GM20000 (cell line): ENCODE measurements around the gene DPM3.

Source experiments
- DNase-seq: peaks from one replicate; pipeline ENCODE4 v3.0.0; 2012; ENCODE audit warnings: low spot score
- TF ChIP-seq, protein P1 (sequence below): IDR thresholded peaks from 2 replicates; pipeline ENCODE4 v1.5.1; 2012; ENCODE audit warnings: mild to moderate bottlenecking, control low read depth; ENCODE audit errors: extremely low read depth, missing control alignments

DPM3 gene

DNA sequence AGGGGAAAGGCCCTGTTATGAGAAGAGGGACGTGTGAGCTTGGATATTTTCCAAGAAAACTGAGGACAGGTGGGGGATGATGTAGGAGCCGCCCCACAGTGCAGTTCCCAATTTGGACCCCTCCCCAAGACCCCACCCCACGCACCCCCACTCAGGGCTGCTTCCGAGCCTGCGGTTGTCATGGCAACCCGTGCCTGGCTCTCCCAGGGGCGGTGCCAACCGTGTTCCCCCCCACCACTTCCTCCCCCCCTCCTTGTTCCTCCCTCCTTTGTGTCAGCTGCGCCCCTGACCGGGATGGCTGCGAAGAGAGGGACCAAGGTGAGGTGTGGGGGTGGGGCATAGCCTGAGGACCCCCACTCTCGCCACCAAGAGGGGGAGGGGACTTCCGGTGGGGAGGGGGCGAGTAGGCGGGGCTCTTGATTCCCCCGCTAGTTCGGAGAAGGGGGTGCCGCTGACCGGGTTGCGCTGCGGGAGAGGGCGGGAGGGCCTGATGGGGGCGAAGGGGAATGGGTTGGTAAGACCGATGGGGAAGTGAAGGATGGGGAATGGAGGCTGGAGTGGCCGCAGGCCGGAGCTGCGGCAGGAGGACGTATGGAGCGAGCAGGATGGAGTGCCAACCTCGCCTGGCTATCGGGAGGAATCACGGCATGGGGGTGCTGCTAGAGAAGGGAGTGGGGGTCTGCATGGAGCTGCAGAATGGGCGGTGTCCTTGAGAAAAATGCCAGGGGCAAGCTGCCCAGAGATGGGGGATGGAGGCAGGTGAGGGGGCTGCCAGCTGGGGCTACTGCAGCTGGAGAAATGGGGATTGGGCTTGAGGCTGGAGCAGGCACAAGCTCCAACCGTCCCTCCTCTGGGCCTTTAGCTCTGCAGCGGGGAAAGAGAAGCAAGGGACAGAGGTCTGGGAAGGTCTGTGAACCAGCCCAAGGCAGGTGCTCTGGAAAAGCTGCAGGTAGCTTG, 34.3 kb upstream of the DPM3 start:
- DNase-seq: peak; percentile 36
- TF ChIP-seq, protein P1, sequence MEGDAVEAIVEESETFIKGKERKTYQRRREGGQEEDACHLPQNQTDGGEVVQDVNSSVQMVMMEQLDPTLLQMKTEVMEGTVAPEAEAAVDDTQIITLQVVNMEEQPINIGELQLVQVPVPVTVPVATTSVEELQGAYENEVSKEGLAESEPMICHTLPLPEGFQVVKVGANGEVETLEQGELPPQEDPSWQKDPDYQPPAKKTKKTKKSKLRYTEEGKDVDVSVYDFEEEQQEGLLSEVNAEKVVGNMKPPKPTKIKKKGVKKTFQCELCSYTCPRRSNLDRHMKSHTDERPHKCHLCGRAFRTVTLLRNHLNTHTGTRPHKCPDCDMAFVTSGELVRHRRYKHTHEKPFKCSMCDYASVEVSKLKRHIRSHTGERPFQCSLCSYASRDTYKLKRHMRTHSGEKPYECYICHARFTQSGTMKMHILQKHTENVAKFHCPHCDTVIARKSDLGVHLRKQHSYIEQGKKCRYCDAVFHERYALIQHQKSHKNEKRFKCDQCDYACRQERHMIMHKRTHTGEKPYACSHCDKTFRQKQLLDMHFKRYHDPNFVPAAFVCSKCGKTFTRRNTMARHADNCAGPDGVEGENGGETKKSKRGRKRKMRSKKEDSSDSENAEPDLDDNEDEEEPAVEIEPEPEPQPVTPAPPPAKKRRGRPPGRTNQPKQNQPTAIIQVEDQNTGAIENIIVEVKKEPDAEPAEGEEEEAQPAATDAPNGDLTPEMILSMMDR: no peak

DNA sequence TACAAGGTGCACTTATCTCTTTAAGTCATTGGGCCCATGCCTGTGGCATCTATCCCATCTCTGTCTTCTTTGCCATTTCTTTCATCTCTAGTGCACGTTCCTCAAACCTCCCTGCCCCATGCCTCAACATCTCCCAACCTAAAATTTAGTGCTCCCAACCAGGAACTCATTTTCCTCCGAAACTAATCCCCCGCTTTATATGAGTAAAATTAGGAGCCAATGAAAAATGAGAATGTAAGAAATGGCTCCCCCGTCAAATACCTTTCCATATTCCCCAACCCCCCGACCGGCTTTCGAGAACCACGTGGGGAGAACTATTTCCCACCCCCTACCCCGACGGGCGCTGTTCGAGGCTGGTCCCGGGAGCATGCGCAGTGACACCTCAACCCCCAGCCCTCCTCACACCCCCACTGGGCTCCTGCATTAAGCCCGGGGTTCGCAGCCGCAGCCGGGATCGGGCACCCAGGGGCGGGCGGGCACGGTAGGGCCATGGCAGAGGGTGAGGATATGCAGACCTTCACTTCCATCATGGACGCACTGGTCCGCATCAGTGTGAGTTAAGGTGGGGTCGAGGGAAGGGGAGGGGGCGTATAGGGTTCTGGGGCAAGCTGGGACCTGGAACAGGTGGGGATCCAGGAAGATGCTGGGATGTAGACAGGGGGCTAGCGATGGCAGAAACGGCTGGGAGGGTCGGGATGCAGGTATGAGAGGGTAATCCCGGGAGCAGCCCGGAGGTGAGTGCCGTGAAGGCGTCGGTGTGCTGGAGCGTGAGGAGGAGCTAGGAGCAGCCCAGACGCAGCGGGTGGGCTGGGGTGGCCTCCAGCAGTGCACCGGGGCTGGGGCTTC, 33.4 kb upstream of the DPM3 start, which contains the start of gene TRIM46:
Gene TRIM46, plus strand, starts transcription at position 372 of the 846 bp plus-strand sequence. Its CDS starts 118 bp downstream, at position 490.
- peak; percentile 81 for DNase-seq
- TF ChIP-seq, protein P1: no peak

DNA sequence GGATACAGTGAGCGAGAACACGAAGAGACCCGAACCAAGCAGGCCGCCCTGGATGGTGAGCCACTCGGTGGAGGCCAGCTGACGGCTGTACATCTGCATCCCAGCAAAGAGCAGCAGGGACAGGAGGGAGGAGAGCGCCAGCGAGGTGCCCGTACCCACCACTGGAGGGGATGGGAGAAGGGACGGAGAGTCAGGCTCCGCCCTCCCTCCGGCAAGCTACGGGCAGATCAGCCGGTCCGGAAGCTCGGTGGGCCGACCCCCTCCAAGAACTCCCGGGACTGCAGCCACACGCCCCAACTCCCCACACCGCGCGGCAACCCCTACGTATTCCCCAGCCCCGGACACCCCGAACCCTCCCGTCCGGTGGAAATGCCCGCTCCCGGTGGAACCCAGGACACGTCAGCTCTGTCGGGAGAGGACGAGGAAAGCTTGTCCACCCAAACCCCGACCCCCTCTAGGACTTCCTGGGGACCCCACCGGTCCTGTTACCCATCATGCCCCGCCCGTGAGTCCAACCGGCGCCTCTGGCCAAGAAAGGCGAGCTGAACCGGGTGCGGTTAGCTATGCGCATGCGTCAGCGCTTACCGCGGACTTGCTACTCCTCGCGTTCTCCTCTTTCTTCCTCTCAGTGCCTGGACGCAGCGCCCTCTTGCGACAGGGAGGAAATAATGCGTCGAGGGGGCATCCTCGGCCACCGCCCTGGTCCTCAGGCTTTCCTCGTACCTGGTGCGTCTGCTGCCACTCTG, 32.6 kb upstream of the DPM3 start, which contains the start of gene KRTCAP2:
Gene KRTCAP2, minus strand, starts transcription at position 573 of the 746 bp plus-strand sequence. Its CDS starts 80 bp downstream, at position 493.
- DNase-seq: peak; percentile 97
- TF ChIP-seq, protein P1: peak; percentile 95

DNA sequence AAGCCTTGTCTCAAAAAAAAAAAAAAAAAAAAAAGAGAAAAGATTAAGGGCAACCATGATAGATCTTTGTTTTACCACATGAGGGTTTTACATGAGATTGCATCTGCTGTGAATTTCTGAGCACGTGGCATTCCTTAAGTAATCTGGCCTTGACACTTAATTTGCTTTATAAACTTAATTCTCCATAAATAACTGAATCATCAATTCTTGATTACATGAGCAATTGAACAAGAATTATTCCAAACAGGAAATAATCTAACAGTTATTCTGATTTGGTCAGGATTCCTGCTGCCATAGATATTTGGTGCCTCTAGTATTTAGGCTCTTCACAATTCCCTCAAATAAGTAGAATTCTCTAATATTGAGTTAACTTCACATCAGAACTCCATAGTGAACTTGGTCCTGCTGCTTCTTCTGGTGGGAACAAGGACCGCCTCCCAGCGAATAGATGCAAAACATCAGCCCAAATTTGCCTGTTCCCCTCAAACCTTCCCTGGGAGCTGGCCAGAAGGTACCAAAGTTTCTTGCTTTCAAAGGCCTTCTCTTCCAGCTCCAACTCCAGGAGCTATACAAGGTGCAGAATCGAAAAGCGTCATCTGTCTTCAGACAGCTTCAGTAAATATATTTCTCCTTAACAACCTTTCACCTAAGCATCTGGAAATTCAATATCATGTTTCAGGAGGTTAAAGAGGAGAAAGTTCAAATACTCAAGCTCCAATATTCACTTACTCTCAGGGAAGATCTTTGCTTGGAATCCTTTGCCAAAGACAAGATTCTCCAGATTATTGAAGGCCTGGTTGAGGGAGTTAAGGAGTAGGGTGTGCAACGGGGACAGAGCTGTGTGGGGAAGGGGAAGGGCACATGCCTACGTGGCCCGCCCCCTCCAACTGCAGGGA, 31.8 kb upstream of the DPM3 start:
- DNase-seq: peak; percentile 7
- TF ChIP-seq, protein P1: no peak

DNA sequence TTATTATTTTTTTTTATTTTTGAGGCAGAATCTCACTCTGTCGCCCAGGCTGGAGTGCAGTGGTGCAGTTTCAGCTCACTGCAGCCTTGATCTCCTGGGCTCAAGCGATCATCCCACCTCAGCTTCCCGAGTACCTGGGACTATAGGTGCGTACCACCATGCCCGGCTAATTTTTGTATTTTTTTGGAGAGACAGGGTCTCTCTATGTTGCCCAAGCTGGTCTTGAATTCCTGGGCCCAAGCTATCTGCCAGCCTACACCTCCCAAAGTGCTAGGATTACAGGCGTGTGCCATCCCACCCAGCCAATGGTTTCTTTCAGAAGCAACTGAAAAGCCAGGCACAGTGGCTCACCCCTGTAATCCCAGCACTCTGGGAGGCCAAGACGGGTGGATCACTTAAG, 30.5 kb upstream of the DPM3 start:
- no peak for DNase-seq
- TF ChIP-seq, protein P1: no peak

DNA sequence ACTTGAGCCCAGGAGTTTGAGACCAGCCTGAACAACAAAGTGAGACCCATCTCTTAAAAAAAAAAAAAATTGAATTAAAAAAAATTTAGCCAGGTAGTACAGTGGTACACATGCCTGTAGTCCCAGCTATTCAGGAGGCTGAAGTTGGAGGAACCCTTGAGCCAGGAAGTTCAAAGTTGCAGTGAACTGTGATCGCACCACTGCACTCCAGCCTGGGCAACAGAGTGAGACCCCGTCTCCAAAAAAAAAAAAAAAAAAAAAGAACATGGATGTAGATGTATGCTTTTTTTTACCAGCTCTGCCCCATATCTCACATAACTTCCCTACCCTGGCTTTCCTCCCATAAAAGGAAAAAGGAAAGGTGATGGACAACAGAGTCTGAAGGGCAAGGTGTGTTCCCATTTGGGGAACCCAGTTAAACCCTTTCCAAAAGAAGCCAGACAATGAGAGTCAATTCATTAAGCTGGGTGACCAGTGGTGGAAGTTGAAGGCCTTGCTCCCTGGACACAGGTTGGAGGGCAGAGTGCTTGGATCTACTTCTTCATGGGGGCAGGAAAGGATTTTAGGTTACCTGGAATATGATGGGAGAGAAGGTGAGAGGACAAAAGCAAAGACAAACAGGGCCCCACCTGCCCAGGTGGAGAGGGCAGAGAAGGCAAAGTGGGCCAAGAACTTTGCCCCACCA, 29.9 kb upstream of the DPM3 start:
- TF ChIP-seq, protein P1: no peak
- DNase-seq: no peak
